Measurements from ENCODE around the gene CERK. TPM values are rescaled to one million over a fixed set of nuclear protein-coding genes. Genes with fewer than 3 reads are reported as not detected.

The CERK gene
- total and polyA plus RNA-seq, 4 donors = 7.9 to 24.3 (median 10.2) TPM

DNA sequence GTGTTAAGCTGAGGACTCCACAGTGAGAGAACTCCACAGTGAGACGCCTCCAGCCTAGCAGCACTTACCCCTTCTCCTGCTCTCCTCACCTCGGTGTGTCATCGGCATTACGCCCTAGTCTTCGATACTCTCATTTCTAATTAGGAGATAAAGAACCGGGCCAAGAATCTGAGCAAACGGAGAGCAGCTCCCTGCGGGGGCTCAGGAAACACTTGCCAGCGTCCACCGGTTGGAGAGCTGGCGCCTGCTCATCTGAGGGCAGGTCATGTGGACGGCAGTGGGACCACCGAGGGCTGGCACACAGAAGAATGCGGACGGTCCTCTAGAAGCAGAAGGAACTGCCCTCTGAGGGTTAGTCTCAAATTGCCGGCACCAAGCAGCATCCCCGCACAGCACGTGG lies 13.0 kb downstream of the CERK start:
- WGBS = 92% methylated on average over 18 of the region's 18 CpGs
- Histone ChIP-seq H3K4me1 (ENCODE audit: control insufficient read depth in 4 of 4, insufficient read depth in 4 of 4, low read length in 3 of 4) (peaks cover 9 to 41% (median 34%) of the 10 kb centered on the region in 4 donors), H3K9me3 (ENCODE audit: control insufficient read depth in 4 of 4, low read length in 3 of 4) (no peaks in the 10 kb centered on the region), H3K27me3 (ENCODE audit: control insufficient read depth in 4 of 4, insufficient read depth in 4 of 4, low read length in 3 of 4) (no peaks in the 10 kb centered on the region), H3K4me3 (ENCODE audit: low read depth in 1 of 3, low read length in 3 of 3) (no peak overlapping the region), H3K9ac (ENCODE audit: low read depth in 1 of 2, low read length in 2 of 2) (no peak overlapping the region), H3K27ac (ENCODE audit: low read depth in 1 of 2, low read length in 2 of 2) (no peak overlapping the region), H3K36me3 (ENCODE audit: control insufficient read depth in 4 of 4, insufficient read depth in 3 of 4, low read depth in 1 of 4, low read length in 3 of 4) (peaks cover 0 to 11% (median 1%) of the 10 kb centered on the region in 4 donors)
- no peak for DNase-seq (ENCODE audit: low spot score)
- TF ChIP-seq YY1 (IDR thresholded peaks at IDR 0.05) (no peak), CTCF (IDR thresholded peaks at IDR 0.05; ENCODE audit: low read depth, low read length, missing input control) (no peak), HNF4G (IDR thresholded peaks at IDR 0.05) (no peak), RXRA (IDR thresholded peaks at IDR 0.05) (no peak), ATF3 (IDR thresholded peaks at IDR 0.05) (no peak), SP1 (IDR thresholded peaks at IDR 0.05) (no peak), FOXA2 (IDR thresholded peaks at IDR 0.05) (no peak), RAD21 (IDR thresholded peaks at IDR 0.05) (no peak), JUND (IDR thresholded peaks at IDR 0.05) (no peak), NR2F2 (IDR thresholded peaks at IDR 0.05) (no peak), EGR1 (IDR thresholded peaks at IDR 0.05; ENCODE audit: low read depth in 2 of 2) (no peak)

- H3K4me1 ChIP-seq (ENCODE audit: control insufficient read depth in 4 of 4, insufficient read depth in 4 of 4, low read length in 3 of 4) = peaks cover 9 to 38% (median 32%) of the 10 kb centered on the region in 4 donors
- H3K9ac ChIP-seq (ENCODE audit: low read depth in 1 of 2, low read length in 2 of 2) = no peak overlapping the region
- 96% methylated on average over 9 of the region's 9 CpGs for WGBS
- TF ChIP-seq REST (IDR thresholded peaks at IDR 0.05) (no peak), TAF1 (conservative IDR thresholded peaks at IDR 0.05) (no peak), HNF4A (conservative IDR thresholded peaks at IDR 0.05) (no peak), FOXA1 (IDR thresholded peaks at IDR 0.05) (no peak), RAD21 (IDR thresholded peaks at IDR 0.05) (no peak), YY1 (IDR thresholded peaks at IDR 0.05) (no peak), ATF3 (IDR thresholded peaks at IDR 0.05) (no peak), FOXA2 (IDR thresholded peaks at IDR 0.05) (no peak), EGR1 (IDR thresholded peaks at IDR 0.05; ENCODE audit: low read depth in 2 of 2) (no peak), NR2F2 (IDR thresholded peaks at IDR 0.05) (no peak), MAX (IDR thresholded peaks at IDR 0.05) (no peak), RXRA (IDR thresholded peaks at IDR 0.05) (no peak), JUND (IDR thresholded peaks at IDR 0.05) (no peak), SP1 (IDR thresholded peaks at IDR 0.05) (no peak)
- TF ChIP-seq, protein P1, sequence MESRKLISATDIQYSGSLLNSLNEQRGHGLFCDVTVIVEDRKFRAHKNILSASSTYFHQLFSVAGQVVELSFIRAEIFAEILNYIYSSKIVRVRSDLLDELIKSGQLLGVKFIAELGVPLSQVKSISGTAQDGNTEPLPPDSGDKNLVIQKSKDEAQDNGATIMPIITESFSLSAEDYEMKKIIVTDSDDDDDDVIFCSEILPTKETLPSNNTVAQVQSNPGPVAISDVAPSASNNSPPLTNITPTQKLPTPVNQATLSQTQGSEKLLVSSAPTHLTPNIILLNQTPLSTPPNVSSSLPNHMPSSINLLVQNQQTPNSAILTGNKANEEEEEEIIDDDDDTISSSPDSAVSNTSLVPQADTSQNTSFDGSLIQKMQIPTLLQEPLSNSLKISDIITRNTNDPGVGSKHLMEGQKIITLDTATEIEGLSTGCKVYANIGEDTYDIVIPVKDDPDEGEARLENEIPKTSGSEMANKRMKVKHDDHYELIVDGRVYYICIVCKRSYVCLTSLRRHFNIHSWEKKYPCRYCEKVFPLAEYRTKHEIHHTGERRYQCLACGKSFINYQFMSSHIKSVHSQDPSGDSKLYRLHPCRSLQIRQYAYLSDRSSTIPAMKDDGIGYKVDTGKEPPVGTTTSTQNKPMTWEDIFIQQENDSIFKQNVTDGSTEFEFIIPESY (IDR thresholded peaks at IDR 0.05) = no peak
- no peaks in the 10 kb centered on the region for H3K27me3 ChIP-seq (ENCODE audit: control insufficient read depth in 4 of 4, insufficient read depth in 4 of 4, low read length in 3 of 4)
- H3K4me3 ChIP-seq (ENCODE audit: low read depth in 1 of 3, low read length in 3 of 3) = no peak overlapping the region
- no peak for DNase-seq (ENCODE audit: low spot score)
- no peaks in the 10 kb centered on the region for H3K9me3 ChIP-seq (ENCODE audit: control insufficient read depth in 4 of 4, low read length in 3 of 4)
- H3K27ac ChIP-seq (ENCODE audit: low read depth in 1 of 2, low read length in 2 of 2) = no peak overlapping the region
- H3K36me3 ChIP-seq (ENCODE audit: control insufficient read depth in 4 of 4, insufficient read depth in 3 of 4, low read depth in 1 of 4, low read length in 3 of 4) = peaks cover 4 to 21% (median 11%) of the 10 kb centered on the region in 4 donors
Measured at GRCh38 chr22:46723882-46724281, 14.2 kb downstream of the CERK start.
